HG03354 (cell line): ENCODE results near the gene KIRREL3.

ENCODE experiments used
- ATAC-seq: cut with Tn5 transposase; IDR thresholded peaks from one replicate; pipeline ENCODE4 v1.9.1; 2021; ENCODE audit warnings: mild to moderate bottlenecking; ENCODE audit not compliant: unreplicated experiment, poor library complexity, severe bottlenecking

The KIRREL3 gene

DNA sequence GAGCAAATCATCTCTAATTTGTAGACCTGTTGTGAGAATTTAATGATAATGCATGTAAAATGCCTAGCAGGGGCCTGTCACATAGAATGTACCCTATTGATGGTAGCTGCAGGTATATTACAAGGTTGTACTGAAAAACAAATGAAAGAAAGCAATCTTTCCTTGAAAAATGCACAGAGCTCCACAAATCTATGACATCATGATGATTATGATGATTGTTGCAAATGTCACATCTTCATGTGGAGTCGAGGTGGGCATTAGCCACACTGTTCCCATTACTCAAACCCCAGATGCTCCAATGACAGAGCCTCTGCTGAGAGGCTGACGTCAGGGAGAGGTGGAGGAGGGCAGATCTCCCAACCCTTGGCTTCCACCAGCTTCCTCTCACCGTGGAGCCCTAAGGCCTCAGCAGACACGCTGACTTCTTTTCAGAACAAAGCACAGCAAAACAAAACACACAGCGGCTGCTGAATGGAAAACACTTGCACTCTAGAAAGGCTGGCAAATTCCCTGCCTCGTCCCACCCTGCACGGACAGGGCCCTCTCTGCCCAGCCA, 298.3 kb downstream of the KIRREL3 start:
- ATAC-seq, result no peak

DNA sequence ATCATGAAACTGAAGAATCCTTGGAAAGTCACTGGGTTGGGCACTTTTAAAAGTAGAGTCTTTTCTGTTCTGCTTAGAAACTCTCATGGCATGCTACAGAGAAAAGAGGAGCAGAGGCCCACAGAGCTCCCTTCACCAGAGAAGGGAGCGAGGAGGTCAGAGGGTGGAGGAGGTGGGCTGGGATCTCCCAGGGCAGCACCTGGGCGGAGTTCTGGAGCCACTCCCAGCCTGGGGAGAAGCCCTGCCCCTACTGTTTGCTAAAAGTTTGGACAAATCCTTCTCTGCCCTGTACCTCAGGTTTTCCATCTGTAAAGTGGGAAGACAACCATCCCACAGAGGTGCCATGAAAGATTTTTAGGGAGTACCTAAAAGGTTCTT, 299.1 kb downstream of the KIRREL3 start:
- no peak for ATAC-seq

DNA sequence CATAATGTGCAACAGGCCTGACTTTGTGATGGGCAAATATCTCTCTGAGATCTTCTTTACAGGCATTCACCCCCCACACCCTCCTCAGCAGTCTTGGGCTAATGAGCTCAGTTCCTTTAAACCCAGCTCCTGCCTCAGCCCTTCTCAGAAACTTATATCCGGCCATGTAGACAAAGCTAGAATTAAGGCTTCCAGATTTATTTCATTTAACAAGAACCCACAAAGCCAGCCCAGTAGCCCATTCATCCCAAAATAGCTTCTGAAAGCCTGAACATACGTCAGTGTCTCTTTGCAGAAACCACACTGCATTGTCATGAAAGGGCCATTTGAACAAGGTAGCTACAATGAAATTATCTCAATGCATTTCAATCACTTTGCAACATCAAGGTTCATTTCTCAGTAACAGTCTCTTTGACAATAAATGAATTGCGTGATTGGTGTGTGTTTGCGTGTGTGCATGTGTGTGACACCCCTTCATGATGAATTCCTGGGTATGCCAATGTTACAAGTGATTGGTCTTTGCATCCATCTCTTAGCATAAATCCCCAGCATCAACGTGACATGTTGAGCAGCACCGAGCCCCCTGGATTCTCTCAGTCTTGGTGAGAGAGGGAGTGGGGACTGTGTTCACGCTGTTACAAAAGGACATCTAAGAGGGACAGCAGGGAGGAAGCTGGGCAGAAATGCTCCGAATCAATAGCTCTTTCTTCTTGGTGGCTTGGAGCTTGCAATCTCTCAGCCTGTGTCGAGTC, 299.6 kb downstream of the KIRREL3 start:
- no peak for ATAC-seq

DNA sequence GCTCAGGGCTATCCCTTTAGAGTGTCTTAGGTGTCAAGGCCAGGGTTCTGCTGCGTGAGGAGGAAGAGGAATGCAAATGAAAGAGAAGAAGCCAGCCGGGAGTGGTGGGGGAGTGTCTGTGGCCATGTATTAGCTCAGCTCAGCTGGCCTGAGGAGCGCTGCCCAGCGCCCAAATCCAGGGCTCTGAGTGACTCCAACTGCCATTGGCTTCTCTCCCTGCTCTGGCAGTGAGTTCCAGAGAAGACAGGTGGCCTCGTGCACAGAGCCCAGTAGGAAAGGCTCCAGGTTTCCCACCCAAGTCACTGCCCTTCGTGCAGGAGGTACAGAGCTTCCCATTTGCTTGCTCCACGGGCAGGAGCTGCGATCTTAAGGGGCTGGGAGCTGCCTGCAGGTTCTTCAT, 302.0 kb downstream of the KIRREL3 start:
- ATAC-seq, result no peak

DNA sequence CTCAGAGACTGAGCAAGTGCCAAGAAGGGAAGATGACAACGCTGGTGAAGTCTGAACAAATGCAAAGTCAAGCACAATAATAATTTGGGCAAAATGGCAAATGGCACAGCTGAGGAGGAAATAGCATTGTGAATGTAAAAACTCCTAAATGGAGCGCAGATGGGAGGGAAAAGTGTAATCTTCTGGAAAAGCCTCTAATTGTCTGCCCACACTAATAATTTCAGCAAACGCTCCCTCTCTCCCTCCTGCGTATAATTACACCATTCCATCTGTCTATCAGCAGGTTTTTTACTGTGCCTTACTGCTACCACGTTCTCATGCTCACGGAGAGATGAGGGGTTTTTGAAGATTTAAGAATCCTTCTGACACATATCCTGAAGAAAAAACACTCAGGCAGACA, 302.6 kb downstream of the KIRREL3 start:
- no peak for ATAC-seq

DNA sequence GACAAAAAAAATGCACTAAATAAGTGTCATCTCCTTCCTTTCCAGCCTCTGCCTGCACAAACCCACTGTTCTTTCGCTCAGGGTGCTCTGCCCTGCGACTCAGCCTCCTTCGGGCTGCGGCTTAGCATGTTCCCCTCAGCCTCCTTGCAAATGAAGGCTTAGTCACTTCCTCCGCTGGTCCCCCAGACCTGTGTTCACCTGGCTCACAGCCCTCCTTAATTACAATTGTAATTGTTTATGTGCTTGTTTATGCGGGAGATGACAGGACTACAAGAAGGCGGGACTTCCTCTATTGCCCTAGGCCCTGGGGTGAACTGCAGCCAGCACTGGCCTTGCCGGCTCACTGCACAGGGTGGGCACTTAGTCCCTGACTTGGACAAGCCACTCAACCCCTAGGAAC, 303.6 kb downstream of the KIRREL3 start:
- no peak for ATAC-seq

DNA sequence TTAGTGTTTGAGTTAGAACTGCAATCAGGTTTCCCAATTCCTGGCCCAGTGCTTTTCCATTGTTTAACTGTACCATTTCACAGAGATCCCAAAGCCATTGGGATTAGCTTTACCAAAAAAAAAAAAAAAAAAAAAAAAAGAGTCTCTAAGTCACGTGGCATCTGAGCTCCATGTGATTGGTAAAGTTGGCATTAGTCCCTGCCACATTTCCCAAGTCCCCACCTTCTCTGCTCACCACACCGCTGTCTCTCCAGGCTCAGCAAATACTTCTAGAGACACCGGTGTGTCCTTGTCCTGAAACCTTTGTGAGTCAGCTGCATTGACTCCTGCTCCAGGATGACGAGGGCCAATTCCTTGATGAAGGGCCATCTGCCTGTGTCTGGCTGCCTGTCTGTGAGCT, 305.3 kb downstream of the KIRREL3 start:
- ATAC-seq, result no peak

DNA sequence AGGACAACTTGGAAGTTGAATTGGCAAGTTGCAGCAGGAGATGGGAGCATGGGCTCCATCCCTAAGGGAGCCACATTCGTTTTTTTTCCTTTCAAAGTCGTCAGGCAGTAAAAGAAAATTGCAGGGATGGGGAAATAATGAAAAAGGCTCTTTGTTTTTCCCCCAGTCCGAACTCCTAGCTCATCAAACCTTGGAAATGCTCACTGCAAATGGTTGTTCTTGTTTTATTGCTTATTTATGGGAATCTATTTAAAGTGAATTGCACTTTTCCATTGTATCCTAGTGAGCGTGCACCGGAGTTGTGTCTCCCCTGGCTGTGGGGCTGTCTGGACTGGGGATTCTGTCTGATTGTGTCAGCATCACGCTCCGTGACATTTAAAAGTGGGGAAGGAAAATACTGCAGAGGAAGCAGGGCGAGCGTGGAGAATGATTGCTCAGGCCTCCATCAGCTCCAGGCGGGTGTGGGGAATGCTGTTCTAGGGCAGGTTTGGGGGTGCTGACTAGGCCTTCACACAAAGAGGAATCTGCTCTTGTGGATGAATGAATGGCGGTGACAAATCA, 306.4 kb downstream of the KIRREL3 start:
- ATAC-seq, result no peak

DNA sequence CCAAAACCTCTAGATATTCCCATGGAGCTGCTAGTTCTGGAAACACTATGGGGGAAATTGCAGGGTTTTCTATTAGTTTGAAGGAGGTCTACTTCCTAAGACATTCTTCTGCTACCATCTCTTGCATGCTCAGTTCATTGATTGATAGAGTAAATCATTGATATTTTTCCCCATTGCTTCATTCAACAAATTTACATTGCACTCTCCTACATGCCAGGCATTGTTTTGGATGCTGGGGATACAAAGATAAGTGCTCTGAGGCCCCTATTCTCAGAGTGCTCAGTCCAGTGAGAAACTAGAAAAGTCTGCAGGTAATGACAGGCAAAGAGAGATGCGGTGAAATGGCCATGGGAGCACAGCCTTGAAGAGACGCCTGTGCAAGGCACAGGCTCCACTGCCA, 313.1 kb downstream of the KIRREL3 start:
- no peak for ATAC-seq

DNA sequence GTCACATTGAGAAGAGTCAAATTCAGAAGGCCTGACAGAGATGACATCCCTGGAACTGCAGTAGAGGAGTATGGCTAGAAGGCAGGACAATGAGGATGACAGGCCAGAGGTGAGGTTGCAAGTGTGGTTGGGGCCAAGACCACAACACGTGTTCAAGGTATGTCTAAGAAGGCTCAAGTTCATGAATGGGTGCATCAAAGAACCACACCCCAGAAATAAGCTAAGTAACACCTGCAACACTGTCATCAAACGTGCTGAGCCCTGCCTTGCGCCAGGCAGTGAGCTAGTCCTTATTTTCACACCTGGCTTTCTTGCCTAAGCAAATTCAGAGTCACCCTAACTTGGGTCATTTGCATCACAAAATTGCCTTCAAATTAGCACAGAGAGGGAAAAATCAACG, 313.6 kb downstream of the KIRREL3 start:
- no peak for ATAC-seq

DNA sequence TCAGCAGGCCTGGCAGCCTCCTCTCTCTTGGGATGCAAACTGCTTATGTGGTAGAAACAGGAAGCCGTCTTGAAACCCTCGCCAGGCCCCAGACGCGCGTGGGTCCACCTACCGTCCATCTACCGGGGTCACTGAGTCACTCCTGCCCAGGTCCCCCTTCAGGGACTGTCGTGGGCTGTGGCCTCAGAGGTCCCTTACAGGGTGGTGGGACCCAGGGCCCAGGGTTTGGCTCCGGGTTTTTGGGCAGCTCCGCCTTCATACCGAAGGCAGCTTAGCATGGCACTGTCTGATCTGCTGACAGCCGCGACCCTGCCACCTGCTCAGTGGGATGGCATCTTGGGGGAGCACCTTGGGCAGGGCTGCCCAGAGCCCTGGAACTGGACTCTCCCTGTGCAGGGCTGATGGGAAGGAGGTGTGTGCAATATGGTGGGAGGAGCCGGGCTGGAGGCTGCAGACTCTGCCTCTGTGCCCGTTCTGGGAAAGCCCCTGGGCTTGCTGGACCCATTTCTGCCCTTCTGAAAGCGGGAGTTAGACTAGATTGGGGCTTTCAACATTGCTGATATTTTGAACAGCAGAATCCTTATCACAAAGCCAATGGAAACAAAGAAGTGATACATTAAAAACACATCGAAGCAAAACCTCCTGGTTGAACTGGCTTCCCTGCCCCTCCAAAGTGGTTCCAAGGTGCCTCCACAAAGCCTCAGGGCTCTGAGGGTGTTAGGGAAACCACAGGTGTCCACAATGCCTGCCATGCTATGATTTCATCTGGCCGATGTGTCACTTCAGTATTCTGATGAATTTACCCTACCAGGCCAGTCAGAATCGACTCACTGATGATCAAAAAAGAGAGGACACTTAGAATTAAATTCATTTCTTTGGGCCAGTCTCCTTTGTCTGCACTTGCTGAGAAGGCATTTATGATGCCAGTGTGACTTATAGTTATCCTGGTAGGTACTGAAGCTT, 316.5 kb downstream of the KIRREL3 start:
- no peak for ATAC-seq

DNA sequence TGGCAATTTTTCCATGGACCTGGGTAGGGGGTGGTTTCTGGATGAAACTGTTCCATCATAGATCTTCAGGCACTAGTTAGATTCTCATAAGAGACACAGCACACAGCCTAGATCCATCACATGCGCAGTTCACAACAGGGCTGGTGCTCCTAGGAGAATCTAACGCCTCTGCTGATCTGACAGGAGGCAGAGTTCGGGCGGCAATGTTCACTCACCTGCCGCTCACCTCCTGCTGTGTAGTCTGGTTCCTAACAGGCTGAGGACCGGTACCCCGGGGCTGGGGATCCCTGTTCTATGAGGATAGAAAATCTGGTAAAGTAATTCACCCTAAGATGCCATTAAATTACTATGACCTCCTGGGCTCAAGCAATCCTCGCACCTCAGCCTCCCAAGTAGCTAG, 318.0 kb downstream of the KIRREL3 start:
- ATAC-seq, result no peak

DNA sequence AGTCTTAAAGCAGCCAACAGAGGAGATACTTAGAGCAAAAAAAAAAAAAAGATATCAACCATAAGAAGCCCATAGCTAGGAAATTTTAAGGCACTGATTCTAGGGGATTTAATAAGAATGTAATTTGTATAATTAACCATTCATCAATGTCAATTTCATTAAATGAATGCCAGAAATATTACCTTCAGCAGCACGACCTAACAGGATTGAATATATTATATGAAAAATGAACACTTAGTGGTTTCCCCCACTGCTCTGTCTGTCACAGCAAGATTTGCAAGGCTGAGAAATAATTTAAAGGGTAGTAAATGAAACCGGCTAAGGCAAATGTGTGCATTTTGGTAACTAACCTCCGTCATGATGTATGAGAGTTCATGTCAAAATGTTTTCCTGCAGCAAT, 319.9 kb downstream of the KIRREL3 start:
- ATAC-seq, result no peak

DNA sequence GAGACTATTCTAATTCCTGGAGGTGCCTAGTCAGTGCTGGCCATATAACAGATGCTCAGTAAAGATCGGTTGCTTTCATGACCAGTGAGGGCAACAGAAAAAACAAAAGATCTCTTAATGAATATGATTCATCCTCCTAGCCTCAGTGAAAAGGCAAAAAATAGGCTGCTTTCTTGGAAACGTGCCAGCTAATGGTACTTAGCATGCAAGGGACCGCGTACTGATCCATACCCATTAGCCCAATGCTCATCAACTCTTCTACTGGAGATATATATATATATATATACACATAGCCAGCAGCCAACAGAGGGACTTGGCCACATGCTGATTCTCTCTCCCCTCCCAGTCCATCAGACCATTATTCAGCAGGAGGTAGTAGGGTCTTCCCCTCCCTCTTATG, 320.4 kb downstream of the KIRREL3 start:
- no peak for ATAC-seq

DNA sequence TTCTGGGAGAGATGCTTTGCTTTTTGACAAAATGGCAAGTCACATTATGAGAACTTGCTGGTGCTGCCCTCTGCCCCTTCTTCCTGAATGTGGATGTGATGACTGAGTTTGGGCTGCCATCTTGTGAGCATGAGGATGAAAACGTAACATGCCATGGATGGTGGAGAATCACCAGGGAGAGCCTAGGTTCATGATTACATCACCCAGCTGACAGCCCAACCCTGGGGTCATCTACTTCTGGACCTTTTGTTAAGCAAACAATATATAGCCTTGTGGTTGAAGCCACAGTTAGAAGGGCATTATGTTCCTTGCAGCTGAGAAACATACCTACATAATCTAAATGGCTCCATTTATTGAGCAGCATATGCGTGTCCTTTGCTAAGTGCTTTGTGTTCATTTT, 321.5 kb downstream of the KIRREL3 start:
- no peak for ATAC-seq

DNA sequence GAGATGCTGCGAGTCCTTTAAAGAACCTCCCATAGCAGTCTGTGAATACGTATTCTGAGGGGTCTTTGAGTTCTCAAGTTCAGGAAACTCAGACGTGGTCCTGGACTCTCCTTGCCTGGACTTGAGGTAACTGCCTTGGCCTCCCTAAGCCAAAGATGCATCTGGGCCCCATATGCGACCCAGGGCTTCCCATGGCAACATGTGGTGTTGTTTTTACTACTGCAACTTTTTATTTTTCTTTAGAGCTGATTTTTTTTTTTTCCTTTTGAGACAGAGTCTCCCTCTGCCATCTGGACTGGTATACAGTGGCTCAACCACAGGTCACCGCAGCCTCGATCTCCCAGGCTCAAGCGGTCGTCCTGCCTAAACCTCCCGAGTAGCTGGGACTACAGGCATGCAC, 324.0 kb downstream of the KIRREL3 start:
- no peak for ATAC-seq

DNA sequence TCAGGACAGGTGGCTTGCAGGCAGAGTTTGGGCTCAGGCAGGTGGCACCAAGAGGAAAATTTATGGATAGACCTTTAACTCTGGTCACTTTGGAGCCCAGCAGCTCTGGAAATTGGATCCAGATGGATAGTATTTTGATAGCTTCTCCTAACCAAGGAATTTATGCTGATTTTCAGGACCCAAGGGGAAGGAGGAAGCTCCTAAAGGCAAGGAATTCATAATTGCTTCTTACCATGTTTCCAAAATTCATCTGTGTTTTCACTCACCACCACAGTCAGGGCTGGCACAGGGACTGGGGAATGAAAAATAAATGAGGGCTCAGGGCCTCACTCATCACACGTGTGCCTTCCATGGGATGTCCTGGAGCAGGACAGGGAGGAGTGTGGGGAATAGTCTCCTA, 327.3 kb downstream of the KIRREL3 start:
- ATAC-seq, result no peak

DNA sequence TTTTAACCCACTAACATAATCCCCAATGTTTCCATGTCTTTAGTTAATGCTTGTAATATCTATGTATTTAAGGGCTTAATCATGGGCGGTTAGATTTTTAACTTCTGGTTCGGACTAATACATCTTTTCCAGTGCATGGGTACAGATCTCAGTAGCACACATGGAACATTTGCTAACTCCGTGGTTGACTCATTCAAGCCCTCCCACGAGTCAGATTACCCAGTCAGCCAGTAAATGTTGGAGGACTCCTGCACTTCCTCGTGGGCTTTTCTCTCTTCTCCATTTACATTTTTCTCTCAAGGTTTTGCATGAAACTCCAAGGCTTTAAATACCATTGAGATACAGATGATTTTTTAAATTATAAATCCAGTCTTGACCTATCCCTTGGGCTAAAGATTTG, 331.2 kb downstream of the KIRREL3 start:
- no peak for ATAC-seq

DNA sequence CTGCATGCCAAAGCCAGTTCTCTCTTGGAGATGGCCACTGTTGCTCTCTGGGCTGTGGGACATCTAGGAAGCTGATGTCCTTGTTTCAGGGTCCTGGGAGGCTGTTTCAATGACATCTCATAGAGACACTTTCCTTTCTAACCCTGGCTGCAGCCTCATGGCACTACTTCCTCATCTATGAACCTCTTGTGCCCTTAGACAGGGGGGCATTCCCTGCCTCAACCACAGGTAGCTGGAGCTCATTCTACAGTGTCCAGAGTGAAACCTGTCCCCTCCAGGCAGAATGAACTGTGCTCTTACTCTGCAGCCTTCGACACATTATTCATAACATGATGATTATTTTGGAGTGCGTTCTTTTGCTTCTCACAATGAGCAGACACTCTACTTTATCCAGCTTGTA, 335.9 kb downstream of the KIRREL3 start:
- no peak for ATAC-seq

DNA sequence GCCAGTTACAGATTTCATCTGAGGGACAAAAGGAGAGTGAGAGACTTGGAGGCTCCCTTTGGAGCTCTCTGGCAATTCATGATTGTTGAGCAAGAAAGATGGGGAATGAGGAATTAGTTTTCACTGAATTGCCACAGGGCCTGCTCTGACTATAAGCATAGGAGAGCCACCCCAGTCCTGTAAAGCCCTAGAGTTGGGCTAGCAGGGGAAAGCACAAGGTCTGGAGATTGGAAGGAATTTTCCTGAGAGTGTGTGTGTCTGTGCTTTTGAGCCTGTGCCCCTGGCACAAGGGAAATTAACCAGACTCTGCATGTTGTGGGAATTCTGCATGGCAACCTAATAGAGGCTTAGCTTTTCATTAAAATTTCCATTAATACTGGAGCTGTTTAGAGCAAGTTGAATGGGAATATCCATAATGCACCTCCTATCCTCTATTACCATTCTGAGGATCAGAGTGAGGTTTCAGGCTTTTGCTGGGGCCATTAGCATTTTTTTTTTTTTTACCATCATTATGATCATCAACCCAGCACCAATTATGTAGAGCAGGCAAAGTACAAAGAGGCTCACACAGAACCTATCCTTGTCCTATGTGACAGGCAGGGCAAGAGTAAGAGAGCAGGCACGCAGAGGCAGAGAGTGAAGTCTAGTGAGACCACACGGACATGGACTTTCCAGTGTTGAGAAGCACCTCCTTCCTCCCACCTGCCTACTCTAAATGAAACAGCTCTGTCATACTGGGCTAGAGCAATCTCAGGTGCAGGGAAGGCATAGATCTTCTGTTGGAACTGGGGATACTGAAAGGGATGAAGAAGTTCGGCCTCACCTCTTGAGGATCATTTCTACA, 336.6 kb downstream of the KIRREL3 start:
- no peak for ATAC-seq
